ENCODE data around the gene ABCD1.
A peak's percentile ranks its signal among the peaks of the same experiment; 100 is the strongest.
"Not testable (repeated sequence)": the region's sequence is repeated elsewhere in the genome, so short reads cannot be mapped to it uniquely, and the experiment has no call there.

Gene ABCD1

GRCh38 chrX:153724252-153725038 is at the start of gene ABCD1, which contains the start of gene BCAP31:
ABCD1 (plus strand) TSS chrX:153724856; CDS start chrX:153725267, 411 bp downstream.
BCAP31 (minus strand) TSS chrX:153724387; CDS start chrX:153723244, 1,143 bp downstream.
- DNase-seq, result peak; percentile 89

DNA sequence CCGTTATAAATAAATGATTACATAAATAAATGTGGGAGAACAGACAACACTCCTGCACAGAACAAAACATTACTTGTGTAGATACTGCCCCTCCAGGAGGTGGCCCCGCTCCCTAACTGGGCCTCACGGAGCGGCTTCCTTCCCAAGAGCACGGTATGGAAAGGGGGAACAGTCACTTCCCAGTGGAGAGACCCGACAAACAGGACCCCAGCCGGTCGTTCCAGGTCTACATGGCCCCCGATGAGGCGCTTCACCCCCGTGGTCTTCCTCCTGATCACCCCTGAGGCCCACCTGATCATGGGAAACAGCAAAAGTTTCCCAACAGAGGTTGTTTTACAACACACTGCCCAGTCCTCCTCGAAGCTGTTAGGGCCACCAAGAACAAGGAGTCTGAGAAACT is 43.5 kb upstream of the ABCD1 start:
- DNase-seq, result no peak

GRCh38 chrX:153683486-153683885 is 41.2 kb upstream of the ABCD1 start:
- DNase-seq, result not testable (repeated sequence)

GRCh38 chrX:153684467-153685155 is 40.0 kb upstream of the ABCD1 start:
- no peak for DNase-seq

DNA sequence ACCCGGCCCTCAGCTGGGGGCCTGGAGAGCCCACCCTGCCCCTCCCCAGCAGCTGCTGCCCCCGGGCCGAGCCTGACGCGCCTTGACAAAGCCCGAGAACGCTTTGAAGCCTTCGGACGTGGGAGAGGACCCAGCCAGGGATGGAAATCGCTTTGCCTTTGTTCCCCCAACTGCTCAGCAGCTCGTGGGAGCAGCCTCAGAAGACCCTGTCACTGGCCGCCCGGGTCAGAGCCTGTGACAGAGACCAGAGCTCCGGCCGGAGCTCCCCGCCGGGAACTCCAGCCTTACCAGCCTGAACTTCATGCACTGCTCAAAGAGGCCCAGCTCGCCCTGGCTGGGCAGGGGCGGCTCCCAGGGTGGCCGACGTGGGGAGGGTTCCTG is 39.5 kb upstream of the ABCD1 start:
- no peak for DNase-seq

GRCh38 chrX:153685751-153686696 is 38.6 kb upstream of the ABCD1 start:
- no peak for DNase-seq

DNA sequence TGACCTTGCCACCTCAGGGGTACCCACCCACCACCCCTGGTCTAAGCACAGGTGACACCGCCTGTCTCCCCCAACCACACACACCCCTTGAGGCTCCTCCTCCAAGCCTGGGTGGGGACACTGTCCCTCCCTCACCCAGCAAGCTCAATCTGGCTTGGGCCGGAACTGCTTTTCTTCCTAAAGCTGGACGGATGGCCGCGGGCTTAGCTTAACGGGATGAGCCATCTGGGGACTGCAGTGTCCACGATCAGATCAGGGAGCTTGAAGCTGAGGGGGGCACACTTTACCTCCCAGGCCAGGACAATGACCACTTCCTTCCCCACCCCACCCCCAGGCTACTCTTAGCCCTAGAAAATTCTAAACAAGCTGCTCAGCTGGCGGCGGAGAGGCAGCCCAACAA is 37.9 kb upstream of the ABCD1 start:
- DNase-seq, result no peak

GRCh38 chrX:153687121-153688039 is 37.3 kb upstream of the ABCD1 start, which contains the start of gene SLC6A8:
SLC6A8 (plus strand) TSS chrX:153687926; CDS start chrX:153688575, 649 bp downstream.
- DNase-seq, result peak; percentile 27

DNA sequence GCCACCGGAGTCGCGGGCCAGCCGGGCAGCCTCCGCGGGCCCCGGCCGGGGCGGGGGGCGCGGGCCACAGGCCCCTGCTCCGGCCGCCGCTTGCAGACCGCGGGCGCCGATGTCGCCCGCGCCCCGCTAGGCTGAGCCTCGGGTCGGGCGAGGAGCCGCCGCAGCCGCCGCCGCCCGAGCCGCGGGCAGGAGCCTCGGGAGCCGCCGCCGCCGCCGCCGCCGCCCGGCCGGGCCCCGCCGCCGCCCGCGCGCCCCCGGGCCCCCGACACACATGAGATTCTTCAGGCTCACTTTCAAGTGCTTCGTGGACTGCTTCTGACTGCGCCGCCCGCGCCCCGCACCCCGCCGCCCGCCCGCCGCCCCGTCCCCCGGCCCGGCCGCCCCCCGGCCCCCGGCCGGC is 36.6 kb upstream of the ABCD1 start:
- no peak for DNase-seq

- DNase-seq, result no peak
These were observed 36.1 kb upstream of the ABCD1 start for GRCh38 chrX:153688506-153688905.

- DNase-seq, result no peak
These were observed 35.6 kb upstream of the ABCD1 start for GRCh38 chrX:153688911-153689590.

GRCh38 chrX:153689654-153690465 is 34.8 kb upstream of the ABCD1 start:
- DNase-seq, result no peak

DNA sequence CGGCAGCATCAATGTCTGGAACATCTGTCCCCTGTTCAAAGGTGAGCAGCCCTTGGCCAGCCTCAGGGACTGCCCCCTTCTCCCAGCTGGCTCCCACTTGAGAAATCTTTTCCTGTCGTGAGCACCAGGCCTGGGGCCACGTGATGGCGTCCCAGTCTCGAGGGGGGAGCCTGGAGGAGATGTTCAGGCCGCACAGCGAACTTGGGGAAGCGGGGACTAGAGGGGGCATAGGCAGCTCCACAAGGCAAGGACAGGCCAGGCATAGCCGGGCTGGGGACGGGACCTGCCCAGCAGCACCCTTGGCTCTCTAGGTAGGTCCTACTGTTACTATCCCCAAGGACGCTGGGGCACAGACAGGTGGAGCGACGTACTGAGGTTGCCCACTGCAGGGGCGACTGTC is 34.2 kb upstream of the ABCD1 start:
- no peak for DNase-seq

GRCh38 chrX:153691032-153691827 is 33.4 kb upstream of the ABCD1 start:
- not testable (repeated sequence) for DNase-seq

GRCh38 chrX:153692003-153692402 is 32.7 kb upstream of the ABCD1 start:
- no peak for DNase-seq

GRCh38 chrX:153692611-153693156 is 32.0 kb upstream of the ABCD1 start:
- no peak for DNase-seq

GRCh38 chrX:153693216-153694086 is 31.2 kb upstream of the ABCD1 start:
- no peak for DNase-seq

DNA sequence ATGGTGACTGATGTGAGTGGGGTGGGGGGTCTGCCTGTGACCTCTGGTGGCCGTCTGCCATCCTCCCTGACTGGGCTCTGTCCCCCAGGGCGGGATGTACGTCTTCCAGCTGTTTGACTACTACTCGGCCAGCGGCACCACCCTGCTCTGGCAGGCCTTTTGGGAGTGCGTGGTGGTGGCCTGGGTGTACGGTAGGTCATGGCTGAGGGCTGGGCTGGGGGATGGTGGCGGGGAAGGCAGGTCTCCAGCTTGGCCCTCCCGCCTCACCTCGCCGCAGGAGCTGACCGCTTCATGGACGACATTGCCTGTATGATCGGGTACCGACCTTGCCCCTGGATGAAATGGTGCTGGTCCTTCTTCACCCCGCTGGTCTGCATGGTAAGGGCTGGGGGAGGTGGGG is 30.4 kb upstream of the ABCD1 start:
- DNase-seq, result not testable (repeated sequence)
